Motor neuron (in vitro differentiated cells): Measurements from ENCODE around the gene UHRF1. TPM values are rescaled to one million over a fixed set of nuclear protein-coding genes. Genes with fewer than 3 reads are reported as not detected.
A peak's percentile ranks its signal among the peaks of the same experiment; 100 is the strongest.
"Not testable (repeated sequence)": the region's sequence is repeated elsewhere in the genome, so short reads cannot be mapped to it uniquely, and the experiment has no call there.

Experiments
- ATAC-seq, 8 experiments: fragments of 200-7000 bp; cut with Tn5 transposase; replicated peaks in 6 of 8; 2 replicates each; pipeline ENCODE4 v1.8.0; 2021; ENCODE audit warnings: mild to moderate bottlenecking in 8 of 8, moderate library complexity in 8 of 8
- H3K27ac ChIP-seq, 2 donors: fragments of 250-450 bp; sonication (Bioruptor Pico); 2 replicates each; pipeline ENCODE4 v1.9.0; 2021; ENCODE audit warnings: antibody characterized with exemption in 2 of 2, mild to moderate bottlenecking in 2 of 2, moderate library complexity in 1 of 2
- H3K4me1 ChIP-seq, 2 donors: fragments of 250-450 bp; sonication (Bioruptor Pico); replicated peaks in 1 of 2; 2 replicates each; pipeline ENCODE4 v1.6.1; 2021; ENCODE audit warnings: antibody characterized with exemption in 2 of 2, mild to moderate bottlenecking in 2 of 2, moderate library complexity in 1 of 2
- H3K4me3 ChIP-seq, 5 donors: fragments of 250-450 bp; sonication (Bioruptor Pico); 2 replicates each; pipeline ENCODE4 v1.9.0; 2021; ENCODE audit warnings: antibody characterized with exemption in 5 of 5, mild to moderate bottlenecking in 5 of 5, moderate library complexity in 4 of 5
- WGBS, 10 experiments: fragments of 450-650 bp; shearing (Covaris generic); methylation state at CpG; one replicate each; pipeline ENCODE4 v1.0.0; 2022; 5-methylcytosine and 5-hydroxymethylcytosine counted together
- in situ Hi-C, 9 experiments: fragments of 400-800 bp; cut with MboI; loops; one replicate each; pipeline ENCODE4 v1.15.0; 2021; ENCODE audit warnings: low sequenced_read_pairs in 9 of 9, low pct_unique_long_range_greater_than_20kb in 2 of 9; ENCODE audit not compliant: unreplicated experiment in 9 of 9
- total RNA-seq, 8 experiments: library from RNA; unstranded; fragments of 300-600 nt; gene quantifications; 2 replicates each; pipeline versions ENCODE4 v1.2.3 to v1.2.4, GENCODE V29; 2022

The UHRF1 gene
- total RNA-seq, 8 experiments from 2014 or later: 1.4 to 62.9 (median 5.1) TPM

DNA sequence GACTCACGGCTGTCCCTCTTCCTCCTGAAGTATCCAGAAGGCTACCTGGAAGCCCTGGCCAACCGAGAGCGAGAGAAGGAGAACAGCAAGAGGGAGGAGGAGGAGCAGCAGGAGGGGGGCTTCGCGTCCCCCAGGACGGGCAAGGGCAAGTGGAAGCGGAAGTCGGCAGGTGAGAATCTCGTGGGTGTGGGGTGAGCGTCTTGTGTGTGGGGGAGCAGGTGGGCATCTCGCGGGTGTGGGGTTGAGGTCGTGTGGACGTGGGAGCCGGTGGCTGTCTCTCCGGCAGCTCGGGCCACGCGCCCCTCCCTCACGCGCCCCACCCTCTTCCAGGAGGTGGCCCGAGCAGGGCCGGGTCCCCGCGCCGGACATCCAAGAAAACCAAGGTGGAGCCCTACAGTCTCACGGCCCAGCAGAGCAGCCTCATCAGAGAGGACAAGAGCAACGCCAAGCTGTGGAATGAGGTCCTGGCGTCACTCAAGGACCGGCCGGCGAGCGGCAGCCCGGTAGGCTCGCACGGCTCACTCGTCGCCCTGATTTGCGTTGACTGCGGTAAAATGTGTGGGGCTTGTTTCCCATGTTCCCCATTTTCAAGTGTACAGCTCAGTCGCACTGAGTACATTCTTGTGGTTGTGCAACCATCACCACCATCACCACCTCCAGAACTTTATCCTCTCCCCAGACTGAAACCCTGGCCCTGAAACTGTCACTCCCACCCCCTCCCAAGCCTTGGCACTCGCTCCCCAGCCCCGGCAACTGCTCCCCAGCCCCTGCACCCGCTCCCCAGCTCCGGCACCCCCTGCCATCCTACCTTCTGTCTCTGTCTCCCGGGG lies 45.2 kb downstream of the UHRF1 start:
- H3K27ac ChIP-seq, H3K4me1 ChIP-seq, H3K4me3 ChIP-seq, in situ Hi-C loops, ATAC-seq: not testable (repeated sequence)
- 80 to 93% methylated on average over 1 to 3 of the region's 46 CpGs; no CpG with 5 or more reads in 8 of the 10 experiments for WGBS, 10 experiments

DNA sequence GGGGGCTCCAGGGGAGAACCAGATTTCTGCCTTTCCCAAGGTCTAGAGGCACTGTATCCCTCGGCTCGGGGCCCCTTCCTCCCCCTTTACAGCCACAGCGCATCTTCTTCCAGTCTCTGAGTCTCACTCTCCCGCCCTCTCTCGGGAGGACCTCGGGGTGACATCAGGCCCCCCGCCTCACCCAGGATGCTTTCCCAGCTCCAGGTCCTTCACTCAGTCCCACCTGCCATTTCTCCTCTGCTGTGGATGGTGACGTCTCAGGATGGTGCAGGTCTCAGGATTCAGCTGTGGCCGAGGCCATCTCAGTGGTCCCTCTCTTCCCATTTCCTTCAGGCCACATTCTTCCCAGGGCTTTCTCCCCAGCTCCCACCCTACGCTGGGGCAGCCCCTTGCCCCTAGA lies 46.0 kb downstream of the UHRF1 start:
- 100% methylated on average over 1 to 3 of the region's 10 CpGs; no CpG with 5 or more reads in 6 of the 10 experiments for WGBS, 10 experiments
- H3K4me1 ChIP-seq: no peaks in the 10 kb centered on the region
- in situ Hi-C loops: no loop called here
- no peak overlapping the region for H3K27ac ChIP-seq
- ATAC-seq: no peak
- H3K4me3 ChIP-seq: no peak overlapping the region

DNA sequence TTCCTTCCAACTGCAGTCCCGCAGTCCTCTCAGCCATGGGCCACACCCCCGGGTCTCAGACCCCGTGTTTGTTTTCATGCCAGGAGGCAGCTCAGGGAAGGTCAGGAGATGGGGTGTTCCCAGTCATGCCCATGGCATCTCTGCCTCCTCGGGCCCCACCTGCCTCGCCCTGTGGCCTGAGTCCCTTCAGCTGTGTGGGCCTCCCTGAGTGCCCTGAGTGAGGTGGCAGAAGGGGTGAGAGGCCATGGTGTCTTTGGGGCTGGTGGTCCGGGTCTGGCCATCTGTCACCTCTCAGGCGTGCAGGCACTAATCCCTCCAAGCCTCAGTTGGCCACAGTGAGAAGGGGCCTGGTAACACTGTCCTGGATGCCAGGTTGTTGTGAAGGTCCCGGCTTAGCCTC lies 48.7 kb downstream of the UHRF1 start:
- peak in 2 of 8 experiments; percentile 9 to 11 for ATAC-seq
- WGBS, 10 experiments: 93 to 100% (median 100%) methylated on average over 1 to 6 of the region's 8 CpGs; no CpG with 5 or more reads in 7 of the 10 experiments
- in situ Hi-C loops: no loop called here

DNA sequence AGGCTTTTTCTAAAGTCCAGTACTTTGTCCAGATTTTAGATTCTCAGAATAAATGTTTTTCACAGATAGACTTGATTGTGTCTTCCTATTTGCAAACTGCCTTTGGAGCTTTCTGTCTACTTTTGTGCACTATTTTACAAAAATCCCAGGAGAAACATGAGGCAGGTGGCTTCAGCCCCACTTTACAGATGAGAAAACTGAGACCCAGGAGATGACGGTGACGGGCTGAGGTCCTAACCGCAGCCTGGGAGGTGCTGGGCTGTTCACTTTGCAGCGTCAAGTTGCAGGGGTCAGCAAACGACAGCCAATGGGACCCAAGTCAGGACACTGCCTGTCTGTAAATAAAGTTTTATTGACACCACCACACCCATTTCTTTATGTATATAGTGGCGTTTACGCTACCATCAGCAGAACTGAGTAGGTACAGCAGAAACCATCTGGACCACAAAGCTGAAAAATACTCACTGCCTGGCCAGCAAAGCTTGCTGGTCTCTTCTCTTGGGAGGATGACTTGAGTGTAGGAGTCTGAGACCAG lies 52.9 kb downstream of the UHRF1 start:
- WGBS, 10 experiments: 80 to 100% (median 98%) methylated on average over 1 to 6 of the region's 7 CpGs; no CpG with 5 or more reads in 3 of the 10 experiments

More for the DNA sequence above, 48.7 kb downstream of the UHRF1 start:
- no peak overlapping the region for H3K4me3 ChIP-seq
- H3K27ac ChIP-seq: no peak overlapping the region
- H3K4me1 ChIP-seq: no peaks in the 10 kb centered on the region

DNA sequence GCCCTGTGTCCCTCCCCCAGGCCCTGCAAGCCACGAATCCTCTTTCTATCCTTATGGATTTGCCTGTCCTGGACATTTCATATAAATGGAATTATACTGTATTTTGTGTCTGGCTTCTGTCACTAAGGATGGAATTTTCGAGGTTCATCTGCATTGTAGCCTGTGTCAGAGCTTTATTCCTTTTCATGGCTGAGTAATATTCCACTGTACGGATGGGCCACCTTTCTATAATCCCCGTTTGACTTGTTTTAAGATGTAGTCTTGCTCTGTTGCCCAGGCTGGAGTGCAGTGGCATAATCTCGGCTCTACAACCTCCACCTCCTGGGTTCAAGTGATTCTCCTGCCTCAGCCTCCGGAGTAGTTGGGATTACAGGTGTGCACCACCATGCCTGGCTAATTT lies 55.8 kb downstream of the UHRF1 start:
- in situ Hi-C loops: no loop called here

More for the DNA sequence above, 52.9 kb downstream of the UHRF1 start:
- no peak overlapping the region for H3K4me3 ChIP-seq
- no peak overlapping the region for H3K27ac ChIP-seq
- in situ Hi-C loops: no loop called here
- no peak for ATAC-seq
- H3K4me1 ChIP-seq: no peaks in the 10 kb centered on the region

DNA sequence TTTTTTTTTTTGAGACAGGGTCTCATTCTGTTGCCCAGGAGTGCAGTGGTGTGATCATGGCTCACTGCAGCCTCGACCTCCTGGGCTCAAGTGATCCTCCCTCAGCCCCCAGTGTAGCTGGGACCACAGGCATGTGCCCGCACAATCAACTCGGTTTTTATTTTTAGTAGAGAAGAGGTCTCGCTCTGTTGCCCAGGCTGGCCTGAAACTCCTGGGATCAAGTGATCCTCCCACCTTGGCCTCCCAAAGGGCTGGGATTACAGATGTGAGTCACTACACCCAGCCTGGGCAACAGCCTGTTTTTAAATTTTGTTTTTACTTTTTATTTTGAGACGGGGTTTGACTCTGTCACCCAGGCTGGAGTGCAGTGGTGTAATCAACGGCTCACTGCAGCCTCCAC lies 57.3 kb downstream of the UHRF1 start:
- no peak for ATAC-seq
- no peak overlapping the region for H3K27ac ChIP-seq
- 80 to 100% (median 87%) methylated on average over 1 to 3 of the region's 6 CpGs; no CpG with 5 or more reads in 6 of the 10 experiments for WGBS, 10 experiments
- in situ Hi-C loops: no loop called here
- peaks cover 5% of the 10 kb centered on the region in 2 donors for H3K4me1 ChIP-seq
- no peak overlapping the region for H3K4me3 ChIP-seq

More for the DNA sequence above, 55.8 kb downstream of the UHRF1 start:
- Histone ChIP-seq H3K4me1 (peaks cover 5% of the 10 kb centered on the region in 2 donors), H3K4me3 (no peak overlapping the region), H3K27ac (no peak overlapping the region)
- ATAC-seq: no peak
- 96 to 100% (median 100%) methylated on average over 1 to 6 of the region's 6 CpGs; no CpG with 5 or more reads in 5 of the 10 experiments for WGBS, 10 experiments

DNA sequence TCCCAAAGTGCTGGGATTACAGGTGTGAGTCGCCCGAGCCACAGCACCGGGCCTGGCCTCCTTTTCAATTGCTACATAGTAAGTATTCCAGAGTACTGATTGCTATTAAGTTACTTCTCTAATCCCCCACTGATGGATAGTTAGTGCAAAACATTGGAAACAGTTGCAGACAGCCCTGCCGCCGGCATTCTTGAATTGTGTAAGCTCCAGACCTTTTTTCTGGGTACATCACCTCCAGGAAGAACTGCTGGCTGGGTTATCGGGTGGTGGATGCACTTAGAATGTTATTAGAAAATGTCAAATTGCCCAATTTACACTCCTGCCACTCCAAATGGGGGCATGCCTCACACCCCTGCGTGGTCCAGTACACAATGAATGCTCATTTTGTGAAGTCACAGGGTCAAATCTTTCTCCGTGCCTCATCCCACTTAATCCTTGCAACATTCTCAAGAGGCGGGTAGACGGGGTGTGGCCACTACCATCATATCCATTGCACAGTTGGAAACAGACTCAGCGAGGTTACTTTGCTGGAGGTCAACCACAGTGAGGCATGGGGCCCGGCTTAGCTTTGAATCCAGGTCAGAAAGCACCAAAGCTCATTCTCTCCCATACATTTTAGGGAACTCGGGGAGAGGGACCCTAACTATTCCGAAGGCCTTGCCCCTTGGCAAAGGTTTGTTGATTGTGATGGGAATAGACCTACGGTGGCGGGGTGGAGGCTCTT lies 58.6 kb downstream of the UHRF1 start:
- in situ Hi-C loops: no loop called here
- Histone ChIP-seq H3K4me1 (peaks cover 5 to 8% of the 10 kb centered on the region in 2 donors), H3K4me3 (peak overlapping the region; percentile 30 to 40 (median 39)), H3K27ac (peak overlapping the region; percentile 30 to 81)
- 56 to 100% (median 74%) methylated on average over 1 to 11 of the region's 16 CpGs; no CpG with 5 or more reads in 4 of the 10 experiments for WGBS, 10 experiments
- ATAC-seq: no peak

DNA sequence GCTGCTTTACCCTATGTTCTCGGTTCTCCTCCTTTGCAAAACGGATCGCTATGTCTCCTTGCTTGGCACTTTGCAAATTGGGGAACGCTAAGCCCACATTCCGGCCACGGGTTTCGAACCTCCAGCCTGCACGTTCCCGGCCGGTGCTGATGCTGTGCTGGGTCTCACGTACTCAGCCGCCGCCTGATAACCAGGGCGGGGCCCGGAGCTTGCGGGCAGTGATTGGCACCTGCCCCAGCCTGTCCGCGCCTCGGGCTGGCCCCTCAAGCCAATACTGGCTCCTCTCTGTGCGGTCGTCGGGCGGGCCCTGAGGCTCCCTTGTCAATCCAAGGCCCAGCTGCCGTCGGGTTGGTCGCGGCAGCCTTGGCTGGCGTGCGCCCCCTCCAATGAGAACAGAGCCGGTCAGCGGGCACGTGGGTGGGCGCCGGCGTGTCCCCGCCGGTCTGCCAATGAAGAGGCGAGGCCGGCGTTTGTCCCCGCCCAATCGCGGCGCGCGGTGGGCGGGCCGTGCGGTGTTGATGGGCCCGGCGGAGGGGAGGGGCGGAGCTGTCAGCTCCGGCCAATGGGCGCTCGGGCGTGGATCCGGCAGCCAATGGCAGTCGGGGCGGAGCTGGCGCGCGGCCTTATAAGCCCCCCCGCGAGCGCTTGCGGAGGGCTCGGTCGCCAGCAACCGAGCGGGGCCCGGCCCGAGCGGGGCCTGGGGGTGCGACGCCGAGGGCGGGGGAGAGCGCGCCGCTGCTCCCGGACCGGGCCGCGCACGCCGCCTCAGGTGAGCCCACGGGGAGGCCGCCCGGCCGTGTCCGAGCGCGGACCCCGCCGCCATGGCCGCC lies 59.4 kb downstream of the UHRF1 start, which contains the start of gene KDM4B:
KDM4B (plus strand) TSS at position 652 of the 830 bp plus-strand sequence. CDS start 63,778 bp downstream, outside the sequence.
- WGBS, 10 experiments: 0 to 80% (median 2%) methylated on average over 1 to 15 of the region's 96 CpGs; no CpG with 5 or more reads in 6 of the 10 experiments
- peak within 1 kb of the TSS; percentile 57 to 91 (median 71) for H3K4me3 ChIP-seq
- in situ Hi-C loops: no loop called here
- peaks cover 5 to 8% of the 10 kb centered on the region in 2 donors for H3K4me1 ChIP-seq
- H3K27ac ChIP-seq: peak within 1 kb of the TSS; percentile 73 to 84
- ATAC-seq: peak; percentile 88 to 96 (median 94)

DNA sequence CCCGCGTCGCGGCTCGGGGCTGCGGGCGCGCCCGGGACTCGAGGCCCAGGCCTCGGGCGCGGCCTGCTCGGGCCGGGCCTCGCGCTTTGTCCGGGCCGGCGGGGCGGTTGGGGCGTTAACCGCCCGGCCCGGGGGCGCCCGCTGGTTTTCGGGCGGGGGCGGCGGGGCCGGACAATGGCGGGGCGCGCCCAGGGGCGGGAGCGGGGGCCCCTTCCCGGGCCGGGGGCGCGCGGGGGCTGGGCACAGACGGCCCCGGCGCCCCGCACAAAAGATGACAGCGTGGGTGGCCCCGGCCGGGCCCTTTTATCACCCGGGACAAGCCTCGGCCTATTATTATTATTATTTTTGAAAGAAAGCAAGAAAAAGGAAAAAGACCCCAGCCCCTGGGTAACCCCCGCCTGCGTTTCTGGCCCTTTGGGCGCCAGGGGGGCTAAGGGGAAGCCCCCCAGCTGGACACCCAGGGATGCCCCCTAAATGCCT lies 60.0 kb downstream of the UHRF1 start:
- Histone ChIP-seq H3K27ac (peak overlapping the region; percentile 73 to 84), H3K4me1 (peaks cover 5 to 8% of the 10 kb centered on the region in 2 donors), H3K4me3 (peak overlapping the region; percentile 57 to 91 (median 71))
- ATAC-seq: peak in 2 of 8 experiments; percentile 2 to 4
- WGBS, 10 experiments: no CpG with 5 or more reads among the region's 54 CpGs
- in situ Hi-C loops: no loop called here

DNA sequence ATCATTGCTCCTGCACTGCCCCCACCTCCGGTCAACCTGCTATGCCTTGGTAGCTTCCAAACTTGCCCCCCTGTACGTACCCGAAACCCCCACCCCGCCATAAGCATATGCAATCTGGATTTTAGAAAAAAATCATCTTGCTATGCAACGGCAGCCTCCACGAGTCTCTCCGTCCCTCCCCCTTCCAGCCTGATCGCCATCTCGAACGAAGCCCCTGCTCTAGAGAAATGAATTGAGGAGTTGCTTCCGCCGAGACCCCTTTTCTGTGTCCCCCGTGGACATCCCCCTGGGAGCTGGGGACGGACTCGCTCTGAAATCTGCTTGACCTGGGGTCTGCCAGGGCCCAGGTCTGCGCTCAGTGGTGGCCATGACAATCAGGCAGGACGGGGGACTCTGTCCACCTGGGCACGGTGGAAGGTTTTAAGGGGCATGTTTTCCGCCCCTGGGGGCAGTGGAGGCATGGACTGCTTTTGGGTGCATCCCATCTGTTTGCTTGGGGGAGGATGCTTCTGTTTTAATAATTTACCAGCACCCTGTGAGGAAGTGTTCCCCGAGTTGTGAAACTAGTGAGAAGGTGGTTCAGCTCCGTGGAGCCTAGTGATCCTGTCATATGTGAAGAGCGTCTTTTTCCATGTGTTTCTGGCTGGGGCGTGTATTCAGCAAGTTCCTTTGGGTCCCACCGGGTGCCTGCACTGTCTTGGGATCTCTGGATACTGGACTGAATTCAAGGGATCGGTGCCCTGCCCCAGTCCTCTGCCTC lies 60.7 kb downstream of the UHRF1 start:
- H3K4me3 ChIP-seq: peak overlapping the region; percentile 57 to 91 (median 71)
- H3K27ac ChIP-seq: peak overlapping the region; percentile 73 to 84
- ATAC-seq: no peak
- in situ Hi-C loops: no loop called here
- peaks cover 7 to 8% of the 10 kb centered on the region in 2 donors for H3K4me1 ChIP-seq
- whole genome bisulfite sequencing, 10 experiments: 0 to 5% (median 0%) methylated on average over 2 to 6 of the region's 25 CpGs; no CpG with 5 or more reads in 5 of the 10 experiments

DNA sequence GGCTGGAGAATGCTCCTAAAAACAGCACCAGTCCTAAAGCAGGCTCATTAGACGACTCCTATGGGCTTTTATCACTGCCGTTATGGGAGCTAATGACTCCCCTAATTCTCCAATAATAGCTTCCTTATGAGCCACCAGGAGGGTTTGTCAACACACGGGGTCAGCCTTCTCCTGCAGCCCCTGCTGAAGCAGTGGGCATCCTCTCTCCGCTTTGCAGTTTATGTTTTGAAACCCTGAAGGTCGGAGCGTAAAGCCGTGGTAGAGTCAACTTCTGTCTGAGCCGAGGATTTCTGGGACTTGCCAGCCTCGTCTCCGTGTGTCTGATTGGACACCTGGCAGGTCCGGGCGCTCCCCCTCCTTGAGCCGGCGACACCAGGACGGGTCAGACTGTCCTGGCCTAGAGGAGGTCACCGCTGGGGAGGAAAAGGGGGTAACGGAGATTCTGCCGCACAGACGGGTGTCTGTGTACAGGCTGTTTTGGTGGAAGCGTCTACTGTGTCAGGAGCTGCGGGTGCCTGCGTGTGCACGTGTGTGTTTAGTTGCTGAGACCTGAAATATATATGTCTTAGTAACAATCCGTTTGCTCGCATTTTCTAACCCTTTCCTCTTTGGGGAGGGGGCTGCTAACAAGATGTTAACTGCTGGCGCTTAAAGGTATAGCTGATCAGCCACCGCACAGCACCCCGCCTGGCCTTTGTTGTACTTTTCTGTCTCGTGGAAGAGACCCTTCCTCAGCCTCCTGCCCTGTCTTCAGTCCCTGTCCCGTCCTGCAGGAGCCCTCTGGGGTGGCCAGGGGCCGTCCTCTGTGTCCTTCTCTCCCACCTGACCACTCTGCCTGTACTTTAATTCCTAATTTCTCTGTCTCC lies 61.5 kb downstream of the UHRF1 start:
- in situ Hi-C loops: no loop called here
- peak overlapping the region; percentile 57 to 91 (median 71) for H3K4me3 ChIP-seq
- H3K4me1 ChIP-seq: peaks cover 8 to 9% of the 10 kb centered on the region in 2 donors
- WGBS, 10 experiments: 0 to 17% (median 3%) methylated on average over 1 to 16 of the region's 31 CpGs; no CpG with 5 or more reads in 1 of the 10 experiments
- ATAC-seq: no peak
- H3K27ac ChIP-seq: peak overlapping the region; percentile 24 to 84
